Colonic mucosa (tissue), 4 donors: ENCODE results near the gene CSNK2B. TPM values are rescaled to one million over a fixed set of nuclear protein-coding genes. Genes with fewer than 3 reads are reported as not detected.
"Not testable (repeated sequence)": the region's sequence is repeated elsewhere in the genome, so short reads cannot be mapped to it uniquely, and the experiment has no call there.

Source experiments
- DNase-seq: peaks from one replicate; pipeline ENCODE4 v3.0.0-alpha.2; 2020
- H3K27ac ChIP-seq: fragments of 200-600 bp; one replicate; pipeline ENCODE4 v1.8.0; 2021
- H3K27me3 ChIP-seq: fragments of 200-600 bp; one replicate; pipeline ENCODE4 v1.8.0; 2021
- H3K36me3 ChIP-seq: fragments of 200-600 bp; one replicate; pipeline ENCODE4 v1.8.0; 2021
- H3K4me1 ChIP-seq: fragments of 200-600 bp; one replicate; pipeline ENCODE4 v1.8.0; 2021; ENCODE audit warnings: mild to moderate bottlenecking
- H3K4me3 ChIP-seq: fragments of 200-600 bp; one replicate; pipeline ENCODE4 v1.8.0; 2021
- H3K9ac ChIP-seq, 2 donors: one replicate each; pipeline ENCODE4 v1.7.0; 2013; ENCODE audit warnings: control low read depth in 2 of 2, low read depth in 2 of 2, low read length in 2 of 2
- H3K9me3 ChIP-seq: fragments of 200-600 bp; one replicate; pipeline ENCODE4 v1.8.0; 2021
- intact Hi-C: fragments of 100-400 bp; cut with DNase I; formaldehyde crosslinking; loops from one replicate; pipeline ENCODE4 v1.14.1; 2022
- total RNA-seq, 2 donors: library from RNA; stranded (reverse); fragmentation: NEBNext Ultra II Directional in 1 of 2; extraction: Animal tissue kit (Norgen Biotek cat#: 25700) in 1 of 2; gene quantifications; one replicate each; pipeline ENCODE4 v1.2.1, GENCODE V29; 2021
- TF ChIP-seq, protein P1 (sequence below): fragments of 200-600 bp; IDR thresholded peaks from one replicate; pipeline ENCODE4 v1.8.0; 2022; ENCODE audit warnings: antibody characterized with exemption, mild to moderate bottlenecking
- donor health status: healthy.
- donor health status: DM: no; HTN: no; CAD: no.
- donor health status: DM: no; HTN: no; CAD: no.

CSNK2B gene
- total RNA-seq, 2 donors from 2014 or later = 140 to 152 TPM

- H3K4me1 ChIP-seq = peaks cover 6% of the 10 kb centered on the region
- no peak within 1 kb of the TSS for H3K9ac ChIP-seq
- TF ChIP-seq, protein P1, sequence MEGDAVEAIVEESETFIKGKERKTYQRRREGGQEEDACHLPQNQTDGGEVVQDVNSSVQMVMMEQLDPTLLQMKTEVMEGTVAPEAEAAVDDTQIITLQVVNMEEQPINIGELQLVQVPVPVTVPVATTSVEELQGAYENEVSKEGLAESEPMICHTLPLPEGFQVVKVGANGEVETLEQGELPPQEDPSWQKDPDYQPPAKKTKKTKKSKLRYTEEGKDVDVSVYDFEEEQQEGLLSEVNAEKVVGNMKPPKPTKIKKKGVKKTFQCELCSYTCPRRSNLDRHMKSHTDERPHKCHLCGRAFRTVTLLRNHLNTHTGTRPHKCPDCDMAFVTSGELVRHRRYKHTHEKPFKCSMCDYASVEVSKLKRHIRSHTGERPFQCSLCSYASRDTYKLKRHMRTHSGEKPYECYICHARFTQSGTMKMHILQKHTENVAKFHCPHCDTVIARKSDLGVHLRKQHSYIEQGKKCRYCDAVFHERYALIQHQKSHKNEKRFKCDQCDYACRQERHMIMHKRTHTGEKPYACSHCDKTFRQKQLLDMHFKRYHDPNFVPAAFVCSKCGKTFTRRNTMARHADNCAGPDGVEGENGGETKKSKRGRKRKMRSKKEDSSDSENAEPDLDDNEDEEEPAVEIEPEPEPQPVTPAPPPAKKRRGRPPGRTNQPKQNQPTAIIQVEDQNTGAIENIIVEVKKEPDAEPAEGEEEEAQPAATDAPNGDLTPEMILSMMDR = no peak
- H3K9me3 ChIP-seq = no peaks in the 10 kb centered on the region
- no peak for DNase-seq
- intact Hi-C loops = no loop called here
- H3K27me3 ChIP-seq = no peaks in the 10 kb centered on the region
- no peak within 1 kb of the TSS for H3K27ac ChIP-seq
- no peaks in the 10 kb centered on the region for H3K36me3 ChIP-seq
- H3K4me3 ChIP-seq = no peak within 1 kb of the TSS
These were observed 40.7 kb downstream of the CSNK2B start, which contains the start of gene LY6G6F for GRCh38 chr6:31706599-31706998. Gene LY6G6F, plus strand, starts transcription at chr6:31706866. Its CDS starts 41 bp downstream, at chr6:31706907.

GRCh38 chr6:31707701-31708100 lies 41.8 kb downstream of the CSNK2B start:
- Histone ChIP-seq H3K36me3 (no peaks in the 10 kb centered on the region), H3K27me3 (no peaks in the 10 kb centered on the region), H3K27ac (no peak overlapping the region), H3K9me3 (no peaks in the 10 kb centered on the region), H3K4me1 (no peaks in the 10 kb centered on the region), H3K9ac (no peak overlapping the region), H3K4me3 (no peak overlapping the region)
- TF ChIP-seq, protein P1 = no peak
- DNase-seq = no peak
- intact Hi-C loops = no loop called here

GRCh38 chr6:31708224-31708623 lies 42.3 kb downstream of the CSNK2B start:
- H3K4me1 ChIP-seq = no peaks in the 10 kb centered on the region
- H3K9me3 ChIP-seq = no peaks in the 10 kb centered on the region
- no peak overlapping the region for H3K4me3 ChIP-seq
- intact Hi-C loops = no loop called here
- H3K9ac ChIP-seq = no peak overlapping the region
- H3K27ac ChIP-seq = no peak overlapping the region
- no peak for DNase-seq
- TF ChIP-seq, protein P1 = no peak
- no peaks in the 10 kb centered on the region for H3K36me3 ChIP-seq
- no peaks in the 10 kb centered on the region for H3K27me3 ChIP-seq

DNA sequence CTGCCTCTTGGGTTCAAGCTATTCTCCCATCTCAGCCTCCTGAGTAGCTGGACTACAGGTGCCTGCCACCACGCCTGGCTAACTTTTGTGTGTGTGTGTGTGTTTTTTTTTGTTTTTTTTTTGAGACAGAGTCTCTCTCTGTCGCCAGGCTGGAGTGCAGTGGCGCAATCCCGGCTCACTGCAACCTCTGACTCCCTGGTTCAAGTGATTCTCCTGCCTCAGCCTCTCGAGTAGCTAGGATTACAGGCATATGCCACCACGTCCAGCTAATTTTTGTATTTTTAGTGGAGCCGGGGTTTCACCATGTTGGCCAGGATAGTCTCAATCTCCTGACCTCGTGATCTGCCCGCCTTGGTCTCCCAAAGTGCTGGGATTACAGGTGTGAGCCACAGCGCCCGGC lies 43.3 kb downstream of the CSNK2B start:
- H3K9ac ChIP-seq, H3K4me3 ChIP-seq, H3K4me1 ChIP-seq, H3K9me3 ChIP-seq, H3K36me3 ChIP-seq, DNase-seq, H3K27ac ChIP-seq, H3K27me3 ChIP-seq, intact Hi-C loops: not testable (repeated sequence)

GRCh38 chr6:31710523-31711219 lies 44.8 kb downstream of the CSNK2B start:
- Histone ChIP-seq H3K27me3 (no peaks in the 10 kb centered on the region), H3K4me1 (peaks cover 5% of the 10 kb centered on the region), H3K9ac (no peak overlapping the region), H3K27ac (no peak overlapping the region), H3K4me3 (no peak overlapping the region), H3K36me3 (no peaks in the 10 kb centered on the region), H3K9me3 (no peaks in the 10 kb centered on the region)
- intact Hi-C loops = no loop called here
- no peak for DNase-seq
- TF ChIP-seq, protein P1 = no peak

DNA sequence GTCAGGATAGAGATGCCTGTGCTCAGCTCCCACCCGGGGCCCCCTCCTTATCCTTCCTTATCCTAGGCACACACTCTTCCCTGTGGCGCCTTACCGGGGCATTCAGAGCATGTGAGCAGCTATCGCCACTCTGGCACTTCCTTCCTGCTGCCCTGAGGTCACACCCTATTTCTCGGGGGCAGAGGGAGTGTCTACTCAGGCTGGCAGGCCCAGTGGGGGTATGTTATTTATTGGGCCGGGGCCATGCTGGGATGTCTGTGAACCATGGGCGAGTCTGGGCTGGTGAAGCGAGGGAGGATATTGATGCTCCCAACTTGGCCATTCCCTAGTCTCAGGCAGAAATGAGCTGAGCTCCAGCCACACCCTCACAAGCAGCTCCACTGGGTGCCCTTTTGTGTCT lies 45.4 kb downstream of the CSNK2B start:
- H3K9ac ChIP-seq = no peak overlapping the region
- DNase-seq = peak; percentile 63
- intact Hi-C loops = no loop called here
- H3K4me1 ChIP-seq = peaks cover 5% of the 10 kb centered on the region
- H3K4me3 ChIP-seq = no peak overlapping the region
- H3K27me3 ChIP-seq = no peaks in the 10 kb centered on the region
- no peak overlapping the region for H3K27ac ChIP-seq
- no peaks in the 10 kb centered on the region for H3K36me3 ChIP-seq
- H3K9me3 ChIP-seq = no peaks in the 10 kb centered on the region
- TF ChIP-seq, protein P1 = no peak
